HepG2 (cell line): ENCODE data around the gene ELF2. TPM values are rescaled to one million over a fixed set of nuclear protein-coding genes. Genes with fewer than 3 reads are reported as not detected.

Experiments
- AKAP8 ChIP-seq: sonication (generic); formaldehyde crosslinking; IDR thresholded peaks from 2 replicates; pipeline ENCODE4 v1.5.1; 2020; ENCODE audit warnings: mild to moderate bottlenecking, missing genetic modification reagents
- DBP ChIP-seq: sonication (generic); formaldehyde crosslinking; IDR thresholded peaks from 2 replicates; pipeline ENCODE4 v1.4.0; 2020; ENCODE audit warnings: missing genetic modification reagents; ENCODE audit errors: not compliant biosample characterization
- KIAA2018 ChIP-seq: sonication (generic); formaldehyde crosslinking; IDR thresholded peaks from 2 replicates; pipeline ENCODE4 v1.5.0; 2020; ENCODE audit warnings: mild to moderate bottlenecking, missing genetic modification reagents, borderline replicate concordance
- KLF11 ChIP-seq: IDR thresholded peaks from 2 replicates; pipeline ENCODE4 v1.6.1; 2016; ENCODE audit warnings: missing compliant biosample characterization
- KLF16 ChIP-seq, 2 experiments: sonication (generic) in 1 of 2; formaldehyde crosslinking in 1 of 2; IDR thresholded peaks; 2 replicates each; pipeline versions ENCODE4 v1.6.1 to v1.8.0; 2016 to 2023; ENCODE audit warnings: missing genetic modification reagents in 2 of 2, missing compliant biosample characterization in 1 of 2
- NR2C2 ChIP-seq: sonication (generic); formaldehyde crosslinking; IDR thresholded peaks from 2 replicates; pipeline ENCODE4 v1.4.0; 2020; ENCODE audit warnings: missing genetic modification reagents, mild to moderate bottlenecking, moderate library complexity, borderline replicate concordance
- PAWR ChIP-seq: sonication (generic); formaldehyde crosslinking; IDR thresholded peaks from 2 replicates; pipeline ENCODE4 v1.4.0; 2020; ENCODE audit warnings: missing genetic modification reagents, mild to moderate bottlenecking, borderline replicate concordance
- PRDM15 ChIP-seq: sonication (generic); formaldehyde crosslinking; IDR thresholded peaks from 2 replicates; pipeline ENCODE4 v1.4.0; 2020; ENCODE audit warnings: missing genetic modification reagents
- RNF2 ChIP-seq: fragments of 450-650 bp; conservative IDR thresholded peaks from 2 replicates; pipeline ENCODE4 v1.6.1; 2016; ENCODE audit warnings: low read depth
- SMYD3 ChIP-seq: sonication (generic); formaldehyde crosslinking; IDR thresholded peaks from 2 replicates; pipeline ENCODE4 v1.8.1; 2023; ENCODE audit warnings: mild to moderate bottlenecking, missing genetic modification reagents
- SPEN ChIP-seq: sonication (generic); formaldehyde crosslinking; IDR thresholded peaks from 2 replicates; pipeline ENCODE4 v1.5.1; 2020; ENCODE audit warnings: low read depth, mild to moderate bottlenecking, missing genetic modification reagents
- SSRP1 ChIP-seq: IDR thresholded peaks from 2 replicates; pipeline ENCODE4 v1.6.1; 2016; ENCODE audit warnings: control low read depth
- ZMAT3 ChIP-seq: sonication (generic); formaldehyde crosslinking; conservative IDR thresholded peaks from 2 replicates; pipeline ENCODE4 v1.7.0; 2021; ENCODE audit warnings: missing genetic modification reagents
- ZNF180 ChIP-seq: sonication (generic); formaldehyde crosslinking; IDR thresholded peaks from 2 replicates; pipeline ENCODE4 v1.4.0; 2020; ENCODE audit warnings: low read depth, missing genetic modification reagents, borderline replicate concordance
- ZNF607 ChIP-seq: sonication (generic); formaldehyde crosslinking; IDR thresholded peaks from 2 replicates; pipeline ENCODE4 v1.5.1; 2020; ENCODE audit warnings: missing genetic modification reagents, mild to moderate bottlenecking, borderline replicate concordance
- ZNF674 ChIP-seq: sonication (generic); formaldehyde crosslinking; IDR thresholded peaks from 2 replicates; pipeline ENCODE4 v1.5.0; 2020; ENCODE audit warnings: low read depth, mild to moderate bottlenecking, missing genetic modification reagents
- ZNF773 ChIP-seq: sonication (generic); formaldehyde crosslinking; IDR thresholded peaks from 2 replicates; pipeline ENCODE4 v1.4.0; 2020; ENCODE audit warnings: missing genetic modification reagents, borderline replicate concordance
- polyA plus RNA-seq, 8 experiments: library from polyadenylated mRNA; depleted of rRNA in 3 of 8; stranded (reverse) in 7 of 8; unstranded in 1 of 8; fragments of >200 nt; fragmentation: Illumina TruSeq in 4 of 8; extraction: Trizol in 4 of 8; gene quantifications; 2 replicates each; pipeline versions ENCODE4 v1.2.1 to v1.2.3, GENCODE V29; 2011 to 2016; ENCODE audit warnings: low read depth in 4 of 8, missing spikeins in 1 of 8, mixed read lengths in 1 of 8; ENCODE audit not compliant: insufficient read depth in 1 of 8
- total RNA-seq, 5 experiments: library from RNA; depleted of rRNA; stranded (reverse); fragments of >200 nt; fragmentation: Illumina TruSeq; extraction: Trizol; gene quantifications; 2 replicates each; pipeline ENCODE4 v1.2.3, GENCODE V29; 2016; ENCODE audit warnings: low read depth in 1 of 5

Gene ELF2
- total and polyA plus RNA-seq, 2 of the 13 experiments (the other 11 are each of a cell fraction or from before 2014, with no cell fraction given): 28.6 to 35.4 TPM

GRCh38 chr4:139176302-139177048, 543 bp downstream of the ELF2 start (continued):
- TF ChIP-seq KIAA2018 (CRISPR knock-in tag) (no peak), AKAP8 (CRISPR knock-in tag) (no peak; the same call in 1 of the 2 replicates), PRDM15 (CRISPR knock-in tag) (no peak), PAWR (CRISPR knock-in tag) (no peak), SSRP1 (CRISPR knock-in tag) (no peak; the same call in 1 of the 2 replicates), DBP (CRISPR knock-in tag) (no peak), ZNF674 (no peak), ZNF607 (peak; percentile 22; the same call in 1 of the 2 replicates), RNF2 (no peak), ZMAT3 (CRISPR knock-in tag) (peak; percentile 94), KLF11 (no peak), KLF16 (CRISPR knock-in tag; IDR thresholded peaks at IDR 0.05) (peak in 1 of 2 experiments; percentile 54; a peak in 1 of 4 replicates), SPEN (CRISPR knock-in tag) (no peak), SMYD3 (no peak), NR2C2 (CRISPR knock-in tag) (no peak), ZNF180 (CRISPR knock-in tag) (no peak), ZNF773 (CRISPR knock-in tag) (no peak)
